Activated T-cell treated with anti-CD3 and anti-CD28 coated beads, Interleukin-2, amount 50 U/mL, for 4 hours (primary cell): Measurements from ENCODE around the gene BAIAP2L1. TPM values are rescaled to one million over a fixed set of nuclear protein-coding genes. Genes with fewer than 3 reads are reported as not detected.

ENCODE experiments used
- ATAC-seq, 2 donors: fragments of 200-7000 bp; cut with Tn5 transposase; one replicate each; pipeline ENCODE4 v1.10.0; 2021
- DNase-seq: peaks from one replicate; pipeline ENCODE4 v3.0.0-alpha.2; 2020
- H3K27me3 Mint-ChIP-seq: one replicate; pipeline ENCODE4 v1.8.0; 2021; ENCODE audit warnings: low read depth, mixed read lengths
- H3K36me3 Mint-ChIP-seq: one replicate; pipeline ENCODE4 v1.8.0; 2022; ENCODE audit warnings: mixed read lengths; ENCODE audit not compliant: insufficient read depth
- H3K4me1 Mint-ChIP-seq: one replicate; pipeline ENCODE4 v1.8.0; 2021; ENCODE audit warnings: low read depth, mixed read lengths
- H3K4me3 Mint-ChIP-seq: one replicate; pipeline ENCODE4 v1.8.0; 2021; ENCODE audit warnings: mild to moderate bottlenecking, moderate library complexity, mixed read lengths
- H3K9me3 Mint-ChIP-seq: one replicate; pipeline ENCODE4 v1.8.0; 2021; ENCODE audit warnings: mixed read lengths
- total RNA-seq, 3 donors: library from RNA; stranded (reverse); gene quantifications; one replicate each; pipeline ENCODE4 v1.2.1, GENCODE V29; 2021

BAIAP2L1 gene
- total RNA-seq, 3 donors from 2014 or later, result 0.34 to 1.2 (median 0.56) TPM

GRCh38 chr7:98293265-98293664 is 107.6 kb downstream of the BAIAP2L1 start:
- Mint-ChIP-seq H3K4me1 (peaks cover 2% of the 10 kb centered on the region), H3K9me3 (no peaks in the 10 kb centered on the region), H3K36me3 (no peaks in the 10 kb centered on the region), H3K4me3 (no peak overlapping the region), H3K27me3 (no peaks in the 10 kb centered on the region)
- DNase-seq (no peak), ATAC-seq (no peak)

- no peaks in the 10 kb centered on the region for H3K36me3 Mint-ChIP-seq
- H3K4me3 Mint-ChIP-seq, result no peak overlapping the region
- ATAC-seq (no peak), DNase-seq (no peak)
- H3K9me3 Mint-ChIP-seq, result no peaks in the 10 kb centered on the region
- H3K27me3 Mint-ChIP-seq, result no peaks in the 10 kb centered on the region
- peaks cover 2% of the 10 kb centered on the region for H3K4me1 Mint-ChIP-seq
Measured at GRCh38 chr7:98291717-98292116, 109.2 kb downstream of the BAIAP2L1 start.

- Mint-ChIP-seq H3K9me3 (no peaks in the 10 kb centered on the region), H3K27me3 (no peaks in the 10 kb centered on the region), H3K36me3 (peaks cover 3% of the 10 kb centered on the region), H3K4me3 (no peak overlapping the region), H3K4me1 (peaks cover 16% of the 10 kb centered on the region)
- ATAC-seq, result no peak
- no peak for DNase-seq
Measured at GRCh38 chr7:98289333-98289875, 111.5 kb downstream of the BAIAP2L1 start.

- no peaks in the 10 kb centered on the region for H3K27me3 Mint-ChIP-seq
- H3K4me1 Mint-ChIP-seq, result peaks cover 24% of the 10 kb centered on the region
- H3K4me3 Mint-ChIP-seq, result no peak overlapping the region
- peaks cover 3% of the 10 kb centered on the region for H3K36me3 Mint-ChIP-seq
- no peaks in the 10 kb centered on the region for H3K9me3 Mint-ChIP-seq
- DNase-seq (no peak), ATAC-seq (no peak)
Measured at GRCh38 chr7:98288064-98288823, 112.6 kb downstream of the BAIAP2L1 start.

GRCh38 chr7:98287486-98287959 is 113.4 kb downstream of the BAIAP2L1 start:
- ATAC-seq, result no peak
- no peaks in the 10 kb centered on the region for H3K27me3 Mint-ChIP-seq
- no peak overlapping the region for H3K4me3 Mint-ChIP-seq
- peaks cover 31% of the 10 kb centered on the region for H3K4me1 Mint-ChIP-seq
- peaks cover 6% of the 10 kb centered on the region for H3K36me3 Mint-ChIP-seq
- H3K9me3 Mint-ChIP-seq, result no peaks in the 10 kb centered on the region
- DNase-seq, result no peak

- Mint-ChIP-seq H3K4me1 (peaks cover 35% of the 10 kb centered on the region), H3K27me3 (no peaks in the 10 kb centered on the region), H3K4me3 (no peak overlapping the region), H3K9me3 (no peaks in the 10 kb centered on the region), H3K36me3 (peaks cover 6% of the 10 kb centered on the region)
- DNase-seq (no peak), ATAC-seq (no peak)
Measured at GRCh38 chr7:98286701-98287485, 114.0 kb downstream of the BAIAP2L1 start.

GRCh38 chr7:98286093-98286539 is 114.8 kb downstream of the BAIAP2L1 start:
- H3K4me1 Mint-ChIP-seq, result peaks cover 35% of the 10 kb centered on the region

GRCh38 chr7:98285157-98286092 is 115.5 kb downstream of the BAIAP2L1 start:
- Mint-ChIP-seq H3K27me3 (no peaks in the 10 kb centered on the region), H3K4me1 (peaks cover 38% of the 10 kb centered on the region), H3K4me3 (peak overlapping the region; percentile 11), H3K9me3 (no peaks in the 10 kb centered on the region), H3K36me3 (peaks cover 6% of the 10 kb centered on the region)
- DNase-seq (no peak), ATAC-seq (no peak)

More at GRCh38 chr7:98286093-98286539, 114.8 kb downstream of the BAIAP2L1 start:
- Mint-ChIP-seq H3K4me3 (no peak overlapping the region), H3K9me3 (no peaks in the 10 kb centered on the region), H3K36me3 (peaks cover 6% of the 10 kb centered on the region), H3K27me3 (no peaks in the 10 kb centered on the region)
- ATAC-seq (no peak), DNase-seq (no peak)

- Mint-ChIP-seq H3K4me1 (peaks cover 38% of the 10 kb centered on the region), H3K9me3 (no peaks in the 10 kb centered on the region), H3K27me3 (no peaks in the 10 kb centered on the region), H3K4me3 (peak overlapping the region; percentile 42), H3K36me3 (peaks cover 6% of the 10 kb centered on the region)
- no peak for DNase-seq
- no peak for ATAC-seq
Measured at GRCh38 chr7:98284335-98285036, 116.4 kb downstream of the BAIAP2L1 start.

GRCh38 chr7:98283887-98284222 is 117.0 kb downstream of the BAIAP2L1 start:
- Mint-ChIP-seq H3K4me1 (peaks cover 38% of the 10 kb centered on the region), H3K36me3 (peaks cover 6% of the 10 kb centered on the region), H3K9me3 (no peaks in the 10 kb centered on the region), H3K27me3 (no peaks in the 10 kb centered on the region), H3K4me3 (peak overlapping the region; percentile 42)
- ATAC-seq (no peak), DNase-seq (no peak)

- DNase-seq (no peak), ATAC-seq (no peak)
- H3K36me3 Mint-ChIP-seq, result peaks cover 6% of the 10 kb centered on the region
- H3K27me3 Mint-ChIP-seq, result no peaks in the 10 kb centered on the region
- peaks cover 36% of the 10 kb centered on the region for H3K4me1 Mint-ChIP-seq
- H3K9me3 Mint-ChIP-seq, result no peaks in the 10 kb centered on the region
- peak overlapping the region; percentile 87 for H3K4me3 Mint-ChIP-seq
Measured at GRCh38 chr7:98283127-98283886, 117.6 kb downstream of the BAIAP2L1 start.

- DNase-seq (no peak), ATAC-seq (no peak)
- Mint-ChIP-seq H3K4me1 (peaks cover 35% of the 10 kb centered on the region), H3K9me3 (no peaks in the 10 kb centered on the region), H3K27me3 (no peaks in the 10 kb centered on the region), H3K36me3 (peaks cover 6% of the 10 kb centered on the region), H3K4me3 (peak overlapping the region; percentile 87)
Measured at GRCh38 chr7:98282703-98283102, 118.2 kb downstream of the BAIAP2L1 start.
